ENCODE measurements around the gene P2RX4.
"Not testable (repeated sequence)": the region's sequence is repeated elsewhere in the genome, so short reads cannot be mapped to it uniquely, and the experiment has no call there.

The P2RX4 gene

DNA sequence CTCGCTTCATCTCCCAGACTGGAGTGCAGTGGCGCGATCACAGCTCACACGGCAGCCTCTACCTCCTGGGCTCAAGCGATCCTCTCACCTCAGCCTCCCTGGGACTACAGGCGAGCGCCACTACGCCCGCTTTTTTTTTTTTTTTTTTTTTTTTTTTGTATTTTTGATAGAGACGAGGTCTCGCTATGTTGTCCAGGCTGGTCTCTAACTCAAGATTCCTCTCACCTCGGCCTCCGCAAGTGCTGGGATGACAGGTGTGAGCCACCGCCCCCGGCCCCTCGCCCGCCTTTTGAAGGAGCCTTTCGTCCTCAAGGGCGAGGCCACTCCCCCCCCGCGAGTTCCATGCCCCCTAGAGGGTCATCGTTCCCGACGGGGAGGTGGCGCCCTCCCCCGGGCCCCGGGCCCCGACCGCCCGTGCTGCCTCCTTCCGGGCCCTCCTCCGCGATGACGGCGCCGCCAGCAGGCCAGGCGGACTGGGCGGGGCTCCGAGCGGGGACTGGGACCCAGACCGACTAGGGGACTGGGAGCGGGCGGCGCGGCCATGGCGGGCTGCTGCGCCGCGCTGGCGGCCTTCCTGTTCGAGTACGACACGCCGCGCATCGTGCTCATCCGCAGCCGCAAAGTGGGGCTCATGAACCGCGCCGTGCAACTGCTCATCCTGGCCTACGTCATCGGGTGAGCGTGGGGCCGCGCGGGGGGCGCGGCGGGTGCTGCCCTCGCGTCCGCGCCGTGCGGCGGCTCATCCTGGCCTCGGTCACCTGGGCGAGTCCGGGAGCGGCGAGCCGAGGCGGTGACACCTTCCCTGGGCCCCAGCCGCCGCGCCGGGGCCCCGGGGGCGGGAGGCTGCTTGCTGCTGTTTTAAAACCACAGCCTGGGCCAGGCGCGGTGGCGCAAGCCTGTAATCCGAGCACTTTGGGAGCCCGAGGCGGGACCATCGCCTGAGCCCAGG is at the start of gene P2RX4:
P2RX4 (plus strand) TSS at position 506 of the 949 bp plus-strand sequence; CDS start at position 542, 36 bp downstream.
- in situ Hi-C loops (cut with HindIII; ENCODE audit: low pct_ligation_motif_present, low sequenced_read_pairs), result no loop called here
- H3K27ac ChIP-seq, result peak within 1 kb of the TSS; percentile 59
- no peaks in the 10 kb centered on the region for H3K27me3 ChIP-seq (replicated peaks)
- TF ChIP-seq, protein P1, sequence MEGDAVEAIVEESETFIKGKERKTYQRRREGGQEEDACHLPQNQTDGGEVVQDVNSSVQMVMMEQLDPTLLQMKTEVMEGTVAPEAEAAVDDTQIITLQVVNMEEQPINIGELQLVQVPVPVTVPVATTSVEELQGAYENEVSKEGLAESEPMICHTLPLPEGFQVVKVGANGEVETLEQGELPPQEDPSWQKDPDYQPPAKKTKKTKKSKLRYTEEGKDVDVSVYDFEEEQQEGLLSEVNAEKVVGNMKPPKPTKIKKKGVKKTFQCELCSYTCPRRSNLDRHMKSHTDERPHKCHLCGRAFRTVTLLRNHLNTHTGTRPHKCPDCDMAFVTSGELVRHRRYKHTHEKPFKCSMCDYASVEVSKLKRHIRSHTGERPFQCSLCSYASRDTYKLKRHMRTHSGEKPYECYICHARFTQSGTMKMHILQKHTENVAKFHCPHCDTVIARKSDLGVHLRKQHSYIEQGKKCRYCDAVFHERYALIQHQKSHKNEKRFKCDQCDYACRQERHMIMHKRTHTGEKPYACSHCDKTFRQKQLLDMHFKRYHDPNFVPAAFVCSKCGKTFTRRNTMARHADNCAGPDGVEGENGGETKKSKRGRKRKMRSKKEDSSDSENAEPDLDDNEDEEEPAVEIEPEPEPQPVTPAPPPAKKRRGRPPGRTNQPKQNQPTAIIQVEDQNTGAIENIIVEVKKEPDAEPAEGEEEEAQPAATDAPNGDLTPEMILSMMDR (IDR thresholded peaks at IDR 0.05; ENCODE audit: low read depth, low read length, missing control alignments), result no peak
- peak within 1 kb of the TSS; percentile 62 for H3K4me3 ChIP-seq (ENCODE audit: low read depth, low read length)
- H3K36me3 ChIP-seq (replicated peaks), result no peaks in the 10 kb centered on the region
- DNase-seq, result peak; percentile 61

- no peak overlapping the region for H3K4me3 ChIP-seq (ENCODE audit: low read depth, low read length)
- H3K36me3 ChIP-seq (replicated peaks), result no peaks in the 10 kb centered on the region
- H3K27me3 ChIP-seq (replicated peaks), result no peaks in the 10 kb centered on the region
- in situ Hi-C loops (cut with HindIII; ENCODE audit: low pct_ligation_motif_present, low sequenced_read_pairs), result no loop called here
- no peak for DNase-seq
- no peak overlapping the region for H3K27ac ChIP-seq
- TF ChIP-seq, protein P1 (IDR thresholded peaks at IDR 0.05; ENCODE audit: low read depth, low read length, missing control alignments), result no peak
These were observed 47.5 kb upstream of the P2RX4 start for GRCh38 chr12:121162384-121162783.

DNA sequence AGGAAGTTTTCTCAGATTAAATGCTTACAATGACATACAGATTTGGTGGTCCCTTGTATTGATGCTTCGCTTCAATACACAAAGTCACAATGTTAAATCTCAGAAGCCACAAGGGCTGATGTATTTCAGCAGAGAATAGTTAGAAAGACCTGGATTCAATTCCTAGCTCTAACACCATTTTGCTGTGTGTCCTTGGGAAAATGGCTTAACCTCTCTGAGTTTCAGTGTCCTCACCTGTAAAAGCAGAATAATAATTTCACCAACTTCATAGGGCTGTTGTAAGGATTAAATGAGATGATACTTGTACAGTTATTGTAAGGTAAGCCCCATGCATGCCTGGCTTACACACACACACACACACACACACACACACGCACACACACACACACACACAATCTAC is 46.9 kb upstream of the P2RX4 start:
- TF ChIP-seq, protein P1 (IDR thresholded peaks at IDR 0.05; ENCODE audit: low read depth, low read length, missing control alignments), result no peak
- no peak for DNase-seq
- H3K27ac ChIP-seq, result no peak overlapping the region
- no peaks in the 10 kb centered on the region for H3K36me3 ChIP-seq (replicated peaks)
- H3K4me3 ChIP-seq (ENCODE audit: low read depth, low read length), result no peak overlapping the region
- in situ Hi-C loops (cut with HindIII; ENCODE audit: low pct_ligation_motif_present, low sequenced_read_pairs), result no loop called here
- H3K27me3 ChIP-seq (replicated peaks), result no peaks in the 10 kb centered on the region

GRCh38 chr12:121164839-121165238 is 45.1 kb upstream of the P2RX4 start:
- in situ Hi-C loops (cut with HindIII; ENCODE audit: low pct_ligation_motif_present, low sequenced_read_pairs); H3K4me3 ChIP-seq (ENCODE audit: low read depth, low read length); H3K27me3 ChIP-seq (replicated peaks); DNase-seq; H3K27ac ChIP-seq; H3K36me3 ChIP-seq (replicated peaks): not testable (repeated sequence)

- TF ChIP-seq, protein P1 (IDR thresholded peaks at IDR 0.05; ENCODE audit: low read depth, low read length, missing control alignments), result no peak
- Histone ChIP-seq H3K27ac (no peak overlapping the region), H3K36me3 (replicated peaks) (no peaks in the 10 kb centered on the region), H3K27me3 (replicated peaks) (no peaks in the 10 kb centered on the region), H3K4me3 (ENCODE audit: low read depth, low read length) (no peak overlapping the region)
- peak; percentile 52 for DNase-seq
- in situ Hi-C loops (cut with HindIII; ENCODE audit: low pct_ligation_motif_present, low sequenced_read_pairs), result no loop called here
These were observed 44.6 kb upstream of the P2RX4 start for GRCh38 chr12:121165316-121165715.

GRCh38 chr12:121166356-121166755 is 43.6 kb upstream of the P2RX4 start:
- in situ Hi-C loops (cut with HindIII; ENCODE audit: low pct_ligation_motif_present, low sequenced_read_pairs), result no loop called here
- H3K36me3 ChIP-seq (replicated peaks), result no peaks in the 10 kb centered on the region
- H3K27ac ChIP-seq, result no peak overlapping the region

More at GRCh38 chr12:121166356-121166755, 43.6 kb upstream of the P2RX4 start:
- Histone ChIP-seq H3K4me3 (ENCODE audit: low read depth, low read length) (no peak overlapping the region), H3K27me3 (replicated peaks) (no peaks in the 10 kb centered on the region)
- TF ChIP-seq, protein P1 (IDR thresholded peaks at IDR 0.05; ENCODE audit: low read depth, low read length, missing control alignments), result no peak
- no peak for DNase-seq

Data from brain microvascular endothelial cell (primary cell).